ENCODE data around the gene CORO6. TPM values are rescaled to one million over a fixed set of nuclear protein-coding genes. Genes with fewer than 3 reads are reported as not detected.

Gene CORO6
- total and polyA plus RNA-seq, 2 of the 13 experiments (the other 11 are each of a cell fraction or from before 2014, with no cell fraction given) = 0.42 to 0.82 TPM

- TF ChIP-seq CTCF (CRISPR knock-in tag; IDR thresholded peaks at IDR 0.05) = peak; percentile 90
- TF ChIP-seq MED13 (CRISPR knock-in tag; IDR thresholded peaks at IDR 0.05) = peak; percentile 22; the same call in 1 of the 2 replicates
- no peak for TF ChIP-seq AHR (CRISPR knock-in tag; IDR thresholded peaks at IDR 0.05)
- TF ChIP-seq ZNF292 (CRISPR knock-in tag; IDR thresholded peaks at IDR 0.05; ENCODE audit: borderline replicate concordance, low read depth) = 0 out of 2 replicates have a peak, but pooled peaks have one; percentile 53
- TF ChIP-seq KDM1A (CRISPR knock-in tag; IDR thresholded peaks at IDR 0.05) = peak; percentile 82; the same call in 1 of the 2 replicates
- no peak for TF ChIP-seq ZBTB44 (CRISPR knock-in tag; IDR thresholded peaks at IDR 0.05)
- TF ChIP-seq ZNF792 (CRISPR knock-in tag; IDR thresholded peaks at IDR 0.05) = 0 out of 2 replicates have a peak, but pooled peaks have one; percentile 57
- TF ChIP-seq RXRA (CRISPR knock-in tag; IDR thresholded peaks at IDR 0.05) = peak; percentile 36; the same call in 1 of the 2 replicates
- 0 out of 2 replicates have a peak, but pooled peaks have one; percentile 39 for TF ChIP-seq ZNF160 (CRISPR knock-in tag; IDR thresholded peaks at IDR 0.05)
- TF ChIP-seq ARNT2 (CRISPR knock-in tag; IDR thresholded peaks at IDR 0.05; ENCODE audit: low read depth) = 0 out of 2 replicates have a peak, but pooled peaks have one; percentile 49
- TF ChIP-seq UBTF (CRISPR knock-in tag; IDR thresholded peaks at IDR 0.05) = peak; percentile 96
- peak; percentile 19 for TF ChIP-seq SKI (IDR thresholded peaks at IDR 0.05; ENCODE audit: partially characterized antibody)
- no peak for TF ChIP-seq ZNF512 (CRISPR knock-in tag; IDR thresholded peaks at IDR 0.05)
- no peak for TF ChIP-seq JDP2 (CRISPR knock-in tag; IDR thresholded peaks at IDR 0.05; ENCODE audit: borderline replicate concordance)
- peak; percentile 56 for TF ChIP-seq EED (CRISPR knock-in tag; IDR thresholded peaks at IDR 0.05)
- no peak for TF ChIP-seq ZNF335 (CRISPR knock-in tag; IDR thresholded peaks at IDR 0.05)
- 0 out of 2 replicates have a peak, but pooled peaks have one; percentile 18 for TF ChIP-seq SMAD3 (CRISPR knock-in tag; IDR thresholded peaks at IDR 0.05)
- peak; percentile 40; the same call in 1 of the 2 replicates for TF ChIP-seq KDM5B (CRISPR knock-in tag; IDR thresholded peaks at IDR 0.05; ENCODE audit: borderline replicate concordance)
- TF ChIP-seq ZFP91 (CRISPR knock-in tag; IDR thresholded peaks at IDR 0.05; ENCODE audit: borderline replicate concordance) = peak; percentile 58; the same call in 1 of the 2 replicates
- no peak for TF ChIP-seq JARID2 (CRISPR knock-in tag; IDR thresholded peaks at IDR 0.05; ENCODE audit: insufficient replicate concordance)
Measured at GRCh38 chr17:29617481-29618271, 5.0 kb downstream of the CORO6 start (continued).
